Nephron progenitor cell (in vitro differentiated cells): ENCODE data around the gene KLHL29.

Source experiments
- DNase-seq: peaks from one replicate; pipeline ENCODE4 v3.0.0; 2021
- H3K27ac Mint-ChIP-seq: 2 replicates; pipeline ENCODE4 v1.8.0; 2021; ENCODE audit warnings: mild to moderate bottlenecking, moderate library complexity, mixed read lengths
- H3K27me3 Mint-ChIP-seq: 2 replicates; pipeline ENCODE4 v1.8.0; 2021; ENCODE audit warnings: mild to moderate bottlenecking, low read depth, mixed read lengths; ENCODE audit not compliant: poor library complexity
- H3K36me3 Mint-ChIP-seq: 2 replicates; pipeline ENCODE4 v1.8.0; 2021; ENCODE audit warnings: low read depth, mixed read lengths
- H3K4me1 Mint-ChIP-seq: 2 replicates; pipeline ENCODE4 v1.8.0; 2021; ENCODE audit warnings: mixed read lengths
- H3K4me3 Mint-ChIP-seq: 2 replicates; pipeline ENCODE4 v1.8.0; 2021; ENCODE audit warnings: mild to moderate bottlenecking, moderate library complexity, mixed read lengths
- H3K9me3 Mint-ChIP-seq: 2 replicates; pipeline ENCODE4 v1.8.0; 2021; ENCODE audit warnings: mild to moderate bottlenecking, moderate library complexity, mixed read lengths
- CTCF ChIP-seq: fragments of 200-600 bp; sonication (generic); IDR thresholded peaks from 2 replicates; pipeline ENCODE4 v1.5.0; 2021; ENCODE audit warnings: antibody characterized with exemption

KLHL29 gene

GRCh38 chr2:23700627-23701026 lies 315.6 kb downstream of the KLHL29 start:
- H3K9me3 Mint-ChIP-seq, result peaks cover 17% of the 10 kb centered on the region
- DNase-seq, result no peak
- H3K4me1 Mint-ChIP-seq, result peaks cover 13% of the 10 kb centered on the region
- no peaks in the 10 kb centered on the region for H3K27me3 Mint-ChIP-seq
- no peak for TF ChIP-seq CTCF
- H3K27ac Mint-ChIP-seq, result no peak overlapping the region
- H3K4me3 Mint-ChIP-seq, result no peak overlapping the region
- peaks cover 57% of the 10 kb centered on the region for H3K36me3 Mint-ChIP-seq

GRCh38 chr2:23703037-23703582 lies 318.1 kb downstream of the KLHL29 start:
- H3K36me3 Mint-ChIP-seq, result peaks cover 67% of the 10 kb centered on the region
- no peak for TF ChIP-seq CTCF
- no peak for DNase-seq

DNA sequence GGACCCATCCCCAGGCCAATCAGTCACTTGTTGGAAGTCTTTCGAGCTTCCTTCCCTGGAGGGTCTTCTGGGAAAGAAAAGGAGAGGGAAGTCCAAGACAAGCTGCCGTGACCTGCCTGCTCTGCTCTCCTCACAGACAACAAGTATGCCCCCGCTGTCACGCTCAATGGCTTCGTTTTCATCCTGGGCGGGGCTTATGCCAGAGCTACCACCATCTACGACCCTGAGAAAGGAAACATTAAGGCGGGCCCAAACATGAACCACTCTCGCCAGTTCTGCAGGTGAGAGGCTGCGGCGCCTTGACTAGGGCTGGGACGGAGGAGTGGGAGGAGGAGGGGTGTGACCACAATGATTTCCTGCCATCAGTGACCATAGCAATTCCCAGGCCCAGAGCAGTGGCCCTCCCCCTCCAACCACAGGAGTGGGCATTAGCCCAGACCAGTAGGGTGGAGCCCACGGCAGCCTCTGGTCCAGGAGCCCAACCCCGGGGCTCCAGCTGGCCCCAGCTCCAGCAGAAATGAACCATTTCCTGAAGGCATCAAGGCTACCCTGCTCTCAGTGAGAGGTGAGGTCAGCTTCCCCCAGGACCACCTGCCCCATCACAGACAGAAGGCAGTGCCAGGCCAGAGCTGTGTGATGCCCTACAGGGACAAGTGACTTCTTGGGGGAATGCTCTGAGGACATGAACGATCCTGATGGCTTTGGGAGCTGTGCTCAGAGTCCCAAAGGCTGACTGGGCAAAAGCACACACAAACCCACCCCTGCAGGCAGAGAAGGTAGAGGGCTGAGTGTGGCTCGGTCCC lies 318.8 kb downstream of the KLHL29 start:
- Mint-ChIP-seq H3K9me3 (peaks cover 17% of the 10 kb centered on the region), H3K27ac (peak overlapping the region; percentile 74), H3K4me3 (no peak overlapping the region), H3K27me3 (no peaks in the 10 kb centered on the region), H3K4me1 (peaks cover 13% of the 10 kb centered on the region), H3K36me3 (peaks cover 69% of the 10 kb centered on the region)
- TF ChIP-seq CTCF, result no peak
- DNase-seq, result no peak

More at GRCh38 chr2:23703037-23703582, 318.1 kb downstream of the KLHL29 start:
- Mint-ChIP-seq H3K27me3 (no peaks in the 10 kb centered on the region), H3K27ac (peak overlapping the region; percentile 74), H3K4me1 (peaks cover 13% of the 10 kb centered on the region), H3K4me3 (no peak overlapping the region), H3K9me3 (peaks cover 17% of the 10 kb centered on the region)

DNA sequence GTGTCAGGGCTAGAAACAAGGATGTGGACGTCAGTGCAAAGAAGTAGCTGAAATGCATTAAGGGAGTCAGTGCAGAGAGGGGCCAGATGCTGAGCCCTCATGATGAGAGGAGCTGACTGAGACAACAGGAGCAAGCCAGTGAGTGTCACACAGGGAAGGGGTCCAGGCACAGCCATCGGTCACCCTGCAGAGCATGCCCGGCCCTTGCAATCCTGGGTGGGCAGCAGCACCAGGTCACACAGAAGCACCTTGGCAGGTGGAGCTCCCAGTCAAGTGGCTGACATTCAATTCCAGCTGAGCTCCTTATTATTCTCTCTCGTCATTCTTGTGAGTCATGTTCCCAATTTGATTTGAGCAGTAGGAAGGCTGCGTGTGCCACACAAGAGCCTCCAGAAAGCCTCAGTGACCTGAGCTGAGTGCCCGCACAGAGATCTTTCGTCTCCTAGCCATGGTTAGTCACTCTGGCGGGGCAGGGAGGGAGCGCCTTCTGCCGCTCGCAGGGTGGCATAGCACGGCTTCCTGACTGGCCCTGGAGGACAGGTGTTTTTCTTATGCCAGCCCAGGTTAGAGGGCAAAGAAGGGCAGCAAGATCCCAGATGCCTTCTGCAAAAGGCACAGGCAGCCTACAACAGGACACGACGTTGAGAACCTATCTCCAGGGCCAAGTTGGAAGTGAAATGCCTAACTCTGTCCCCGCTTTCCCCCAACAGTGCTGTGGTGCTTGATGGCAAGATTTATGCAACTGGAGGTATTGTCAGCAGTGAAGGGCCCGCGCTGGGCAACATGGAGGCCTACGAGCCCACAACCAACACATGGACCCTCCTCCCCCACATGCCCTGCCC lies 321.0 kb downstream of the KLHL29 start:
- no peak overlapping the region for H3K27ac Mint-ChIP-seq
- peaks cover 2% of the 10 kb centered on the region for H3K27me3 Mint-ChIP-seq
- no peak for DNase-seq
- TF ChIP-seq CTCF, result no peak
- peaks cover 57% of the 10 kb centered on the region for H3K36me3 Mint-ChIP-seq
- H3K9me3 Mint-ChIP-seq, result peaks cover 3% of the 10 kb centered on the region
- H3K4me1 Mint-ChIP-seq, result peaks cover 8% of the 10 kb centered on the region
- no peak overlapping the region for H3K4me3 Mint-ChIP-seq

DNA sequence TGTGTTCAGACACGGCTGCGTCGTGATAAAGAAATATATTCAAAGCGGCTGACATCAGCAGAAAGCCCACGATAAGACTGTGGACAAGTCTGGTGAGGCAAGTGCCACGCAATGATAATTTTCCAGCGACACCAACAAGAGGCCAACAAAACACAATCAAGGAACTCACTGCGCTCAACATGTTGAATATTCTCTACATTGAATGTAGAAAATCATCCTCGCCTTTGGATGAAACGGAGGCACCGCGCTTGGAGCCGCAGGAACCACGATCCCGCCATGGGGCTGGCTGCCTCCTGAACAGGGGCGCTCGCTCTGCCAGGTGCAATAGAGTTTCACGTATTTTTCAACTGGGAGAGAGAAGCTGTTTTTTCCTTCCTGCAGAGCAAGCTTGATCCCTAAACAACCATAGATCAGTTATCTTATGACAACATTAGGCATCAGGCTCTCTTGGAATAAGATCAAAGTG lies 321.7 kb downstream of the KLHL29 start:
- Mint-ChIP-seq H3K27me3 (peaks cover 2% of the 10 kb centered on the region), H3K4me1 (peaks cover 10% of the 10 kb centered on the region), H3K9me3 (no peaks in the 10 kb centered on the region), H3K4me3 (no peak overlapping the region), H3K27ac (peak overlapping the region; percentile 90), H3K36me3 (peaks cover 53% of the 10 kb centered on the region)
- TF ChIP-seq CTCF, result no peak
- no peak for DNase-seq
